Activated CD8-positive, alpha-beta T cell treated with anti-CD3 and anti-CD28 coated beads, Interleukin-2, amount 10 ng/mL, durations not matched to agents 7 days and 5 days (primary cell): ENCODE results near the gene CD247. TPM values are rescaled to one million over a fixed set of nuclear protein-coding genes. Genes with fewer than 3 reads are reported as not detected.
A peak's percentile ranks its signal among the peaks of the same experiment; 100 is the strongest.

Experiments used
- ATAC-seq: fragments of 150-1000 bp; cut with Tn5 transposase; one replicate; pipeline ENCODE4 v1.10.0; 2021; ENCODE audit warnings: moderate library complexity
- CTCF ChIA-PET: fragments of 350-600 bp; sonication (Branson Sonifier 250); formaldehyde crosslinking; loops from one replicate; lab custom pipeline; 2021; ENCODE audit warnings: antibody characterized with exemption; lab: Charles Lee
- POLR2A ChIA-PET: fragments of 350-600 bp; sonication (Branson Sonifier 250); formaldehyde crosslinking; loops from one replicate; lab custom pipeline; 2021; ENCODE audit warnings: antibody characterized with exemption; lab: Charles Lee
- DNase-seq: peaks from one replicate; pipeline ENCODE4 v3.0.0-alpha.2; 2020
- H3K27ac Mint-ChIP-seq: one replicate; pipeline ENCODE4 v1.8.0; 2021; ENCODE audit warnings: mild to moderate bottlenecking, mixed read lengths
- H3K27me3 Mint-ChIP-seq: one replicate; pipeline ENCODE4 v1.8.0; 2021; ENCODE audit warnings: low read depth, mixed read lengths
- H3K36me3 Mint-ChIP-seq: one replicate; pipeline ENCODE4 v1.8.0; 2021; ENCODE audit warnings: low read depth, mixed read lengths
- H3K4me1 Mint-ChIP-seq: one replicate; pipeline ENCODE4 v1.8.0; 2021; ENCODE audit warnings: low read depth, mixed read lengths
- H3K4me3 Mint-ChIP-seq: one replicate; pipeline ENCODE4 v1.8.0; 2021; ENCODE audit warnings: mild to moderate bottlenecking, mixed read lengths
- H3K9me3 Mint-ChIP-seq: one replicate; pipeline ENCODE4 v1.8.0; 2022; ENCODE audit warnings: mixed read lengths; ENCODE audit not compliant: insufficient read depth
- total RNA-seq, 2 experiments: library from RNA; stranded (reverse); gene quantifications; one replicate each; pipeline ENCODE4 v1.2.3, GENCODE V29; 2021

Gene CD247
- total RNA-seq, 2 experiments from 2014 or later = 243 to 251 TPM

GRCh38 chr1:167510244-167510643 is 8.1 kb downstream of the CD247 start:
- Mint-ChIP-seq H3K9me3 (no peaks in the 10 kb centered on the region), H3K27ac (peak overlapping the region; percentile 60), H3K27me3 (no peaks in the 10 kb centered on the region), H3K4me3 (peak overlapping the region; percentile 47), H3K36me3 (peaks cover 79% of the 10 kb centered on the region), H3K4me1 (peaks cover 79% of the 10 kb centered on the region)
- DNase-seq (no peak), ATAC-seq (peak; percentile 19)
- ChIA-PET POLR2A (interaction anchor here (1.2 kb wide), 1 partner anchor 10 kb away, joined by 6 read pairs; no protein-coding TSS in a partner anchor), CTCF (interaction anchor here (1.8 to 2.4 kb wide), 3 partner anchors 10 to 30 kb away, joined by 6 to 8 read pairs (median 7); no protein-coding TSS in a partner anchor)

GRCh38 chr1:167509587-167509986 is 8.7 kb downstream of the CD247 start:
- ChIA-PET POLR2A (interaction anchor here (0.6 to 1.2 kb wide), 2 partner anchors 10 to 889 kb away, joined by 3 to 6 read pairs; no protein-coding TSS in a partner anchor), CTCF (interaction anchor here (1.8 to 2.4 kb wide), 3 partner anchors 9 to 31 kb away, joined by 6 to 8 read pairs (median 7); no protein-coding TSS in a partner anchor)
- Mint-ChIP-seq H3K9me3 (no peaks in the 10 kb centered on the region), H3K27me3 (no peaks in the 10 kb centered on the region), H3K4me1 (peaks cover 81% of the 10 kb centered on the region), H3K27ac (peak overlapping the region; percentile 26), H3K4me3 (peak overlapping the region; percentile 47), H3K36me3 (peaks cover 79% of the 10 kb centered on the region)
- DNase-seq (no peak), ATAC-seq (peak; percentile 10)

- DNase-seq = no peak
- ChIA-PET POLR2A (interaction anchor here (1.1 to 1.5 kb wide), 5 partner anchors 8 to 287 kb away, joined by 3 to 7 read pairs (median 6); partner anchors contain the start of genes CD247 and POU2F1), CTCF (interaction anchor here (0.8 to 4.7 kb wide), 7 partner anchors 9 to 66 kb away, joined by 3 to 47 read pairs (median 4); partner anchors contain the start of gene CD247)
- H3K27ac Mint-ChIP-seq = no peak overlapping the region
- H3K4me1 Mint-ChIP-seq = peaks cover 86% of the 10 kb centered on the region
- no peaks in the 10 kb centered on the region for H3K27me3 Mint-ChIP-seq
- H3K9me3 Mint-ChIP-seq = no peaks in the 10 kb centered on the region
- no peak overlapping the region for H3K4me3 Mint-ChIP-seq
- ATAC-seq = no peak
- peaks cover 82% of the 10 kb centered on the region for H3K36me3 Mint-ChIP-seq
These were observed 10.6 kb downstream of the CD247 start for GRCh38 chr1:167507719-167508118.

- no peaks in the 10 kb centered on the region for H3K27me3 Mint-ChIP-seq
- peaks cover 81% of the 10 kb centered on the region for H3K36me3 Mint-ChIP-seq
- DNase-seq = no peak
- H3K9me3 Mint-ChIP-seq = no peaks in the 10 kb centered on the region
- ChIA-PET POLR2A (interaction anchor here (0.8 to 1.4 kb wide), 4 partner anchors 12 to 50 kb away, joined by 3 to 6 read pairs (median 4); no protein-coding TSS in a partner anchor), CTCF (interaction anchor here (4.7 kb wide), 1 partner anchor 13 kb away, joined by 47 read pairs; the partner anchor contains the start of gene CD247)
- H3K27ac Mint-ChIP-seq = peak overlapping the region; percentile 5
- peaks cover 89% of the 10 kb centered on the region for H3K4me1 Mint-ChIP-seq
- no peak overlapping the region for H3K4me3 Mint-ChIP-seq
- no peak for ATAC-seq
These were observed 13.9 kb downstream of the CD247 start for GRCh38 chr1:167504467-167504827.

- DNase-seq (no peak), ATAC-seq (no peak)
- ChIA-PET CTCF (interaction anchor here (1.0 kb wide), 1 partner anchor 11 kb away, joined by 3 read pairs; no protein-coding TSS in a partner anchor), POLR2A (no interaction called here)
- H3K27me3 Mint-ChIP-seq = no peaks in the 10 kb centered on the region
- H3K9me3 Mint-ChIP-seq = no peaks in the 10 kb centered on the region
- peaks cover 91% of the 10 kb centered on the region for H3K4me1 Mint-ChIP-seq
- H3K36me3 Mint-ChIP-seq = peaks cover 81% of the 10 kb centered on the region
- H3K4me3 Mint-ChIP-seq = no peak overlapping the region
- peak overlapping the region; percentile 86 for H3K27ac Mint-ChIP-seq
These were observed 14.5 kb downstream of the CD247 start for GRCh38 chr1:167503626-167504466.

- peaks cover 81% of the 10 kb centered on the region for H3K36me3 Mint-ChIP-seq
- H3K27me3 Mint-ChIP-seq = no peaks in the 10 kb centered on the region
- H3K4me1 Mint-ChIP-seq = peaks cover 91% of the 10 kb centered on the region
- ChIA-PET POLR2A (interaction anchor here (1.9 to 2.0 kb wide), 2 partner anchors 12 to 15 kb away, joined by 6 to 8 read pairs; partner anchors contain the start of gene CD247), CTCF (interaction anchor here (1.0 to 6.1 kb wide), 5 partner anchors 10 to 53 kb away, joined by 3 to 67 read pairs (median 4); partner anchors contain the start of genes CD247 and CREG1)
- no peak for ATAC-seq
- no peak for DNase-seq
- H3K4me3 Mint-ChIP-seq = peak overlapping the region; percentile 3
- no peaks in the 10 kb centered on the region for H3K9me3 Mint-ChIP-seq
- H3K27ac Mint-ChIP-seq = peak overlapping the region; percentile 86
These were observed 15.4 kb downstream of the CD247 start for GRCh38 chr1:167502719-167503462.

GRCh38 chr1:167502192-167502551 is 16.2 kb downstream of the CD247 start:
- no peaks in the 10 kb centered on the region for H3K9me3 Mint-ChIP-seq
- H3K27ac Mint-ChIP-seq = peak overlapping the region; percentile 86
- POLR2A ChIA-PET = interaction anchor here (1.9 to 2.0 kb wide), 2 partner anchors 13 to 16 kb away, joined by 6 to 8 read pairs; partner anchors contain the start of gene CD247
- CTCF ChIA-PET = interaction anchor here (0.9 to 6.1 kb wide), 5 partner anchors 15 to 100 kb away, joined by 3 to 67 read pairs (median 4); partner anchors contain the start of genes CD247 and CREG1
- H3K4me3 Mint-ChIP-seq = peak overlapping the region; percentile 51
- no peaks in the 10 kb centered on the region for H3K27me3 Mint-ChIP-seq
- peaks cover 92% of the 10 kb centered on the region for H3K4me1 Mint-ChIP-seq
- H3K36me3 Mint-ChIP-seq = peaks cover 81% of the 10 kb centered on the region
- ATAC-seq (no peak), DNase-seq (no peak)

- ATAC-seq = no peak
- H3K9me3 Mint-ChIP-seq = no peaks in the 10 kb centered on the region
- peaks cover 97% of the 10 kb centered on the region for H3K4me1 Mint-ChIP-seq
- DNase-seq = no peak
- peaks cover 82% of the 10 kb centered on the region for H3K36me3 Mint-ChIP-seq
- H3K4me3 Mint-ChIP-seq = peak overlapping the region; percentile 51
- no peaks in the 10 kb centered on the region for H3K27me3 Mint-ChIP-seq
- peak overlapping the region; percentile 86 for H3K27ac Mint-ChIP-seq
- POLR2A ChIA-PET = interaction anchor here (1.9 to 2.0 kb wide), 2 partner anchors 13 to 16 kb away, joined by 6 to 8 read pairs; partner anchors contain the start of gene CD247
- CTCF ChIA-PET = interaction anchor here (0.9 to 6.1 kb wide), 5 partner anchors 15 to 100 kb away, joined by 3 to 67 read pairs (median 4); partner anchors contain the start of genes CD247 and CREG1
These were observed 16.7 kb downstream of the CD247 start for GRCh38 chr1:167501515-167502191.

GRCh38 chr1:167500283-167500860 is 18.0 kb downstream of the CD247 start:
- H3K27me3 Mint-ChIP-seq = no peaks in the 10 kb centered on the region
- ChIA-PET POLR2A (interaction anchor here (0.6 to 4.0 kb wide), 9 partner anchors 8 to 280 kb away, joined by 3 to 60 read pairs (median 5); partner anchors contain the start of genes CD247 and POU2F1), CTCF (interaction anchor here (0.6 to 6.1 kb wide), 14 partner anchors 8 to 280 kb away, joined by 3 to 67 read pairs (median 6); partner anchors contain the start of gene CD247)
- H3K4me1 Mint-ChIP-seq = peaks cover 100% of the 10 kb centered on the region
- peak overlapping the region; percentile 86 for H3K27ac Mint-ChIP-seq
- no peaks in the 10 kb centered on the region for H3K9me3 Mint-ChIP-seq
- peaks cover 90% of the 10 kb centered on the region for H3K36me3 Mint-ChIP-seq
- peak; percentile 28 for ATAC-seq
- DNase-seq = peak; percentile 20
- peak overlapping the region; percentile 66 for H3K4me3 Mint-ChIP-seq

- Mint-ChIP-seq H3K9me3 (no peaks in the 10 kb centered on the region), H3K27ac (peak overlapping the region; percentile 86), H3K4me1 (peaks cover 100% of the 10 kb centered on the region), H3K27me3 (no peaks in the 10 kb centered on the region), H3K36me3 (peaks cover 91% of the 10 kb centered on the region), H3K4me3 (peak overlapping the region; percentile 66)
- peak; percentile 60 for DNase-seq
- CTCF ChIA-PET = interaction anchor here (0.5 to 6.1 kb wide), 19 partner anchors 8 to 379 kb away, joined by 3 to 67 read pairs (median 4); partner anchors contain the start of gene CD247
- ATAC-seq = peak; percentile 61
- POLR2A ChIA-PET = interaction anchor here (0.7 to 4.0 kb wide), 11 partner anchors 8 to 279 kb away, joined by 3 to 60 read pairs (median 5); partner anchors contain the start of genes CD247 and POU2F1
These were observed 18.6 kb downstream of the CD247 start for GRCh38 chr1:167499664-167500101.
